ENCODE measurements around the gene COL20A1. TPM values are rescaled to one million over a fixed set of nuclear protein-coding genes. Genes with fewer than 3 reads are reported as not detected.

COL20A1 gene
- 1.3 and 2.3 TPM in 2 replicates for total RNA-seq (2021)
- long read RNA-seq: 0 reads

GRCh38 chr20:63292904-63293303 is at the start of gene COL20A1:
Gene COL20A1, plus strand, starts transcription at chr20:63293186. Its CDS starts 1,922 bp downstream, at chr20:63295108.
- H4K20me1 ChIP-seq (ENCODE audit: control insufficient read depth, insufficient read depth, insufficient read length): no peaks in the 10 kb centered on the region
- no peak for DNase-seq
- H4K8ac ChIP-seq (replicated peaks; ENCODE audit: insufficient read length, low read depth, low read length): no peak within 1 kb of the TSS
- H2BK15ac ChIP-seq (ENCODE audit: low read depth, low read length): no peak within 1 kb of the TSS
- peaks cover 10% of the 10 kb centered on the region for H3K27me3 Mint-ChIP-seq (ENCODE audit: low read depth)
- no peak within 1 kb of the TSS for H2BK12ac ChIP-seq (ENCODE audit: insufficient read length, low read depth, low read length)
- no peaks in the 10 kb centered on the region for H3K9me3 ChIP-seq (ENCODE audit: control insufficient read depth, low read depth, low read length)
- H2AK5ac ChIP-seq (ENCODE audit: insufficient read length, low read length): no peak within 1 kb of the TSS
- H3K4ac ChIP-seq (ENCODE audit: low read depth, low read length): no peak within 1 kb of the TSS
- no peak within 1 kb of the TSS for H2BK5ac ChIP-seq (ENCODE audit: insufficient read length, low read length)
- TF ChIP-seq, protein P1, sequence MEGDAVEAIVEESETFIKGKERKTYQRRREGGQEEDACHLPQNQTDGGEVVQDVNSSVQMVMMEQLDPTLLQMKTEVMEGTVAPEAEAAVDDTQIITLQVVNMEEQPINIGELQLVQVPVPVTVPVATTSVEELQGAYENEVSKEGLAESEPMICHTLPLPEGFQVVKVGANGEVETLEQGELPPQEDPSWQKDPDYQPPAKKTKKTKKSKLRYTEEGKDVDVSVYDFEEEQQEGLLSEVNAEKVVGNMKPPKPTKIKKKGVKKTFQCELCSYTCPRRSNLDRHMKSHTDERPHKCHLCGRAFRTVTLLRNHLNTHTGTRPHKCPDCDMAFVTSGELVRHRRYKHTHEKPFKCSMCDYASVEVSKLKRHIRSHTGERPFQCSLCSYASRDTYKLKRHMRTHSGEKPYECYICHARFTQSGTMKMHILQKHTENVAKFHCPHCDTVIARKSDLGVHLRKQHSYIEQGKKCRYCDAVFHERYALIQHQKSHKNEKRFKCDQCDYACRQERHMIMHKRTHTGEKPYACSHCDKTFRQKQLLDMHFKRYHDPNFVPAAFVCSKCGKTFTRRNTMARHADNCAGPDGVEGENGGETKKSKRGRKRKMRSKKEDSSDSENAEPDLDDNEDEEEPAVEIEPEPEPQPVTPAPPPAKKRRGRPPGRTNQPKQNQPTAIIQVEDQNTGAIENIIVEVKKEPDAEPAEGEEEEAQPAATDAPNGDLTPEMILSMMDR (conservative IDR thresholded peaks at IDR 0.05): no peak
- no peaks in the 10 kb centered on the region for H3K9me3 Mint-ChIP-seq
- H3K18ac ChIP-seq (ENCODE audit: insufficient read length, low read depth, low read length): no peak within 1 kb of the TSS
- H2BK20ac ChIP-seq (ENCODE audit: low read depth, low read length, poor library complexity, severe bottlenecking): no peak within 1 kb of the TSS
- no peaks in the 10 kb centered on the region for H3K27me3 ChIP-seq (ENCODE audit: insufficient read depth, low read length)
- H3K4me3 Mint-ChIP-seq: no peak within 1 kb of the TSS
- no peak within 1 kb of the TSS; the same call in 1 of the 2 replicates for H3K14ac ChIP-seq (ENCODE audit: insufficient read depth, low read length)
- no peak within 1 kb of the TSS for H4K5ac ChIP-seq (ENCODE audit: insufficient read length, low read depth, low read length)
- H3K4me2 ChIP-seq (ENCODE audit: insufficient read depth, insufficient read length, low read length): no peak within 1 kb of the TSS
- H4K91ac ChIP-seq (ENCODE audit: insufficient read length, low read depth, low read length): no peak within 1 kb of the TSS
- H3K4me1 Mint-ChIP-seq: peaks cover 9 to 26% of the 10 kb centered on the region in 2 experiments
- no peak within 1 kb of the TSS for H2AFZ ChIP-seq (ENCODE audit: low read length)
- H3K27ac ChIP-seq (ENCODE audit: insufficient read length, low read depth, low read length): no peak within 1 kb of the TSS
- WGBS (ENCODE audit: extremely low coverage, insufficient read length, low lambda C conversion rate): no CpG with 5 or more reads among the region's 7 CpGs
- H3K4me1 ChIP-seq (ENCODE audit: insufficient read depth, low read length): no peaks in the 10 kb centered on the region; the same call in 1 of the 2 replicates
- no peak within 1 kb of the TSS for H3K9ac ChIP-seq (ENCODE audit: extremely low read depth, insufficient read length, low read length)
- H3K23ac ChIP-seq (ENCODE audit: insufficient read length, low read depth, low read length): no peak within 1 kb of the TSS
- no peak within 1 kb of the TSS for H3T11ph ChIP-seq (ENCODE audit: low read length)
- no peaks in the 10 kb centered on the region for H3K23me2 ChIP-seq (ENCODE audit: insufficient read length, low read depth, low read length, poor library complexity, severe bottlenecking)
- peak within 1 kb of the TSS in 1 of 3 experiments; percentile 80; a peak in 1 of 7 replicates for H3K27ac Mint-ChIP-seq
- no peaks in the 10 kb centered on the region for H3K79me2 ChIP-seq (ENCODE audit: insufficient read depth, low read length)
- H3K56ac ChIP-seq (ENCODE audit: insufficient read length, low read depth, low read length): no peak within 1 kb of the TSS
- no peak within 1 kb of the TSS for H2BK120ac ChIP-seq (ENCODE audit: low read depth, low read length, poor library complexity, severe bottlenecking)
- peaks cover 3 to 12% (median 11%) of the 10 kb centered on the region in 3 experiments; a peak in 6 of 7 replicates for H3K36me3 Mint-ChIP-seq (ENCODE audit: insufficient read depth in 1 of 3, low read depth in 3 of 3)
- no peaks in the 10 kb centered on the region for H3K79me1 ChIP-seq (ENCODE audit: insufficient read depth, low read depth, low read length, poor library complexity, severe bottlenecking)

Measured in H9 (cell line).